Adipose tissue (tissue), 3 donors: ENCODE results near the gene CTNND2. TPM values are rescaled to one million over a fixed set of nuclear protein-coding genes. Genes with fewer than 3 reads are reported as not detected.
"Not testable (repeated sequence)": the region's sequence is repeated elsewhere in the genome, so short reads cannot be mapped to it uniquely, and the experiment has no call there.

ENCODE experiments used
- H3K27ac ChIP-seq: one replicate; pipeline ENCODE4 v1.5.1; 2013; ENCODE audit warnings: low read depth, low read length
- WGBS, 3 donors: extraction: QIAGEN DNeasy Blood & Tissue Kit; methylation state at CpG; one replicate each; pipeline ENCODE4 v1.1.7; 2013; 5-methylcytosine and 5-hydroxymethylcytosine counted together
- polyA plus RNA-seq, 3 donors: library from polyadenylated mRNA; stranded (reverse); fragments of 200-250 nt; gene quantifications; one replicate each; pipeline ENCODE4 v1.2.3, GENCODE V29; 2013
- donor health status: healthy with polysubstance abuse.
- donor health status: Bipolar disorder and iron deficiency.
- donor health status: healthy.

Gene CTNND2
- polyA plus RNA-seq, 3 donors = 0.11 to 14.2 (median 0.18) TPM

DNA sequence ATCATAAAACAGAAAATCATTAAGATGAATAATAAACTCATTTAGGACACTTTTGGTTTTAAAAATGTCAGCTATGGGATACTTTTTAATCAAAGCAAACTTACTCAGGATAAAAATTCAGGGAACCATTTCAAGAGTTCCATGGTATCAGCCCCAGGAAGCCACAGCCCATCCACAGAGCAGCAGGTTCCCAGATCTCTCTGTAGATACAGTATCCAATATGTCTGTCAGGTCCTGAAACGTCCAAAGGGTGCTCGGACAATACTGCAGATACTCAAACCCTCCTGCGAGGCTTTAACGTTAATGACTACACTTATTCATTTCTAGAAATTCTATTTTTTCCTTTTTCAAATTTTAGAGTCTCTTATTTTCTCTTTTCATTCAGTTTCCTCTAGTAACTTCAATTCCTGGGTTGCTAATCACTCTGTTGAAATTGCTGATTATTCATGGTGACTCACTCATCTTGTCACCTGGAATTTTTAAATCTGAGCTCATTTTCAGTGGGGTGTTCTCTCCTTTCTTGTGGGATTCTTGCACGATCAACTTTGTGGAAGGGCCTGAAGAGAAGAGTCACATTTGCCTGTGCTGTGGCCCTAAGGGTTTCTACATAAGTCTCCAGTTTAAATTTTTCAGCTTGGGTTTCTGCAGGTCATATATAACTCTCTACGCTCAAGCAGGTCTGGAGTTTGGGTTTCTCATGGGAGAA, 435.8 kb downstream of the CTNND2 start:
- 82 to 93% (median 89%) methylated on average over 6 of the region's 6 CpGs for WGBS, 3 donors
- H3K27ac ChIP-seq = no peak overlapping the region

GRCh38 chr5:11467588-11467987, 436.7 kb downstream of the CTNND2 start:
- H3K27ac ChIP-seq = no peak overlapping the region
- 76 to 95% (median 80%) methylated on average over 2 of the region's 2 CpGs for WGBS, 3 donors

- H3K27ac ChIP-seq = no peak overlapping the region
- 68 to 83% (median 76%) methylated on average over 2 of the region's 2 CpGs for WGBS, 3 donors
Observed at GRCh38 chr5:11459716-11460115, 444.5 kb downstream of the CTNND2 start.

- H3K27ac ChIP-seq = no peak overlapping the region
- WGBS, 3 donors = 89 to 96% (median 91%) methylated on average over 2 of the region's 2 CpGs
Observed at GRCh38 chr5:11455505-11455904, 448.7 kb downstream of the CTNND2 start.

DNA sequence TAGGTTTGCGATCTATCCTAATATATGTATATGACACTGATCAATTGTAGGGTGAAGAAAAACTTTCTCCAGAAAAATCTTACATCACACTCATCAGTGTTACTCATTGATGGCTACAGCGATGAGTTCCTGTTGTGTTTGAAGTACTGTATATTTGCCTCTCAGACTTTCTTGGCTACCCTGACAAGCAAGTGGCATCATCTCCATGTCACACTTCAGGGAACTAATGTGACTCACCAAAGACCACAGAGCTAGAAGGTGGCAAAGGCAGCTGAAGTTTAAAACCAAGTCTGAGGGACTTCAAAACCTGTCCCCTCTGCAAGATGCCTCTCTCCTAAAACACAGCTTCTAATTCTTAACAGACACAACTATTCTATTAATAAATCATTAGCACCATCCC, 451.4 kb downstream of the CTNND2 start:
- WGBS, 3 donors = 92 to 95% (median 95%) methylated on average over 2 of the region's 2 CpGs
- no peak overlapping the region for H3K27ac ChIP-seq

DNA sequence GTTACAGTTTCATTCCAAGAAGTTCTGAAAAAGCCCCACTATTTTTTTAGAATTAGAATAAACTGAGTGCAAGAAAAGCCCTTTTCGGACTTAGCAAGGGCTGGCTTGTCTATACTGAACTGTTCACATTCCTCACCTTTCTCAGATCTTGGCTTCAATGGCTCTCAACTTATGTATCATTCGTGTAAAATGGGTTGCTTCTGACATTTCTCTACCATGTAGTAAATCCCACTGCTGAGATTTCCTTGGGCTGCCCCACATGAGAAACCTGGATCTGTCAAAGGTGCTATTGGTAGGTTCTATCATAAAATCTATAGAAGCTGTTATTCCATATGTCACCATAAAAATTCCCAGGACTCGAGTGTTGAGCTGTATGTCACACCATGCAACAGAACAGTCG, 454.3 kb downstream of the CTNND2 start:
- 79 to 89% (median 81%) methylated on average over 4 of the region's 4 CpGs for WGBS, 3 donors
- no peak overlapping the region for H3K27ac ChIP-seq

DNA sequence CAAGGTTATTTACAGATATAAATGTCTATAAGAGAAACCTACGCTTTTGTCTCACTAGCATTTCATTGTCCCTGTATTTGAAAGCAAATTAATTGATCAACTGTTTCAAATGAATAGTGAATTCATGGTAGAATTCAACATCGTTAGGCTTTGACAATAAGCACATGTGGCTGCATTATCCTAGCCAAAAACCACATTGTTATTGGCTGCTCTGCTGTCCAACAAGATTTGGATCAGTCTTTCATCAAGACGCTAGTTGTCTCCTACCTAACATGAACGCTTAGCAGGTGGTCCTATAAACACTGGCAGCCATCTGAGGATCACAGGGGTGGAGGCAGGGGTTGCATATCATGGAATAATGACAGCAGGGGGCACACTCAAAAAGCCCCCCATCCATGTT, 455.0 kb downstream of the CTNND2 start:
- WGBS, 3 donors = 69 to 87% (median 72%) methylated on average over 4 of the region's 4 CpGs

GRCh38 chr5:11443831-11444230, 460.4 kb downstream of the CTNND2 start:
- H3K27ac ChIP-seq = no peak overlapping the region
- WGBS, 3 donors = 40 to 64% (median 59%) methylated on average over 3 of the region's 3 CpGs

More for the DNA sequence above, 455.0 kb downstream of the CTNND2 start:
- no peak overlapping the region for H3K27ac ChIP-seq

DNA sequence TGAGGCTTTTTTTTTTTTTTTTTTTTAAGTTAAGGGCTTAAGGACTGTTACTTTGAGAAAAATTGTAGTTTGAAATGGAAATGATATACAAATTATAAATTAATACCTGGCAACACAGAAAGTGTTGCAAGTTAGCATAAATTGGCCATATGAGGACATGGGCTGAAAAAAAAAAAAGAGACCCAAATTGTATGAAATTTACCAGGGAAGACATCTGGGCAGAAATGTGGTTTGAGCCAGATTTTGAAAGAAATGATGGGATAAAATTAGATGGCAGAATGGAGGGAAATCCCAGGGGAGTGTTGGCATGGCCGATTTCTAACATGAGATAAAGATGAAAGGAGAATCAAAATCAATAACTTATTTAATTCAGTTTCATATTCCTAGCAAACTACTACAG, 472.1 kb downstream of the CTNND2 start:
- WGBS, 3 donors = 55 to 64% (median 58%) methylated on average over 1 of the region's 1 CpG

DNA sequence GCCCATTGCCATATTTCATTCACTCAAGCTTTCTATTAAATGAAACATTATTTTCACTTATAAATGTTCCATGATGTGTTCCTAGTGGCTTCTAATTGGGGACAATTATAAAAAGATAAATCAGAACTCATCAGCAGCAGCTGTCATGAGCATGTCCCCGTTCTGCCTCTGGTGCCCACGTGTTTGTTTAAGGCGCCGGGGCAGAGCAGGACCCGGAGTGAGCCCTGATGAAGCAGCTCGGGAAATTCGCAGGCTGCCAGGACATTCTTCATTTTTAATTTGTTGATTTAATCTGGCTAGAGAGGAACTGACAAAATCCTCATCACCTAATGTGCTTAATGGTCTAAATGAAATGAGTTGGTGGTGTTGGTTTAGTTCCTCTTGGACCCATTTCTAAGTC, 475.0 kb downstream of the CTNND2 start:
- 72 to 84% (median 82%) methylated on average over 7 of the region's 7 CpGs for WGBS, 3 donors
- H3K27ac ChIP-seq = no peak overlapping the region

More for the DNA sequence above, 472.1 kb downstream of the CTNND2 start:
- H3K27ac ChIP-seq = no peak overlapping the region

DNA sequence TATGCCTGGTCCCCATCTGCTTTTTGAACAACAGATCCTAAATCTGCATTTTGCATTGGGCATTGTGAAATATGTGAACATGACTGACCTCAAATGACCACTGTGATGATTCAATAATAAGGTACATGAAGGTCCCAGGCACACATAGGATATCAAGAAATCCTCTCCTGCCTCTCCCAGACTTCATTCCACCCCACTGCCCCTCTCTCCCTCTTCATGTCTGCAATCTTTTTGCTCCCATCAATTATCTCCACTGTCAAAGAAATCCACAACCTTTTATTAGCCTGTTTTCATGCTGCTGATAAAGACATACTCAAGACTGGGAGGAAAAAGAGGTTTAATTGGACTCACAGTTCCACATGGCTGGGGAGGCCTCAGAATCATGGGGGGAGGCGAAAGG, 476.7 kb downstream of the CTNND2 start:
- WGBS, 3 donors = 79 to 100% (median 92%) methylated on average over 1 of the region's 1 CpG
- H3K27ac ChIP-seq = no peak overlapping the region

DNA sequence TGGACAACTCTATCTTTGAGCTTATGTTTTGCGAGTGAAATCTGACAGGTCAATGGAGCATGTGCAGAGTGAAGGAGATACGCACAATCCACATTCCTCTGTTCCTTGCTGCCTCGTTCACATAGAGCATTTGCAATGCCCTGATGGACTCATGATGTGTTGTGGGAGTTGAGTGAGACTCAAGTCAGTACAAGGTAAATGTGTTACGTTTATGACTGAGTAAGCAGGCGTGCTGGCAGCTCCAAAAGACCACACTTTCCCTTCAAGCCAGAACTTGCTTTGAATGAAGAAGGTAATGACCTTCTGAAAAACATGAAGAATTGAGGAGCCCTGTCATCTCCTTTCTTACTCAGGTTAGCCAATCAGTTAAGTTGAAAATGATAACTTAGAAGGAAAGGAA, 477.8 kb downstream of the CTNND2 start:
- no peak overlapping the region for H3K27ac ChIP-seq
- 80 to 85% (median 81%) methylated on average over 5 of the region's 5 CpGs for WGBS, 3 donors

- H3K27ac ChIP-seq = no peak overlapping the region
- WGBS, 3 donors = 67 to 89% (median 79%) methylated on average over 6 of the region's 6 CpGs
Observed at GRCh38 chr5:11422342-11422741, 481.9 kb downstream of the CTNND2 start.

DNA sequence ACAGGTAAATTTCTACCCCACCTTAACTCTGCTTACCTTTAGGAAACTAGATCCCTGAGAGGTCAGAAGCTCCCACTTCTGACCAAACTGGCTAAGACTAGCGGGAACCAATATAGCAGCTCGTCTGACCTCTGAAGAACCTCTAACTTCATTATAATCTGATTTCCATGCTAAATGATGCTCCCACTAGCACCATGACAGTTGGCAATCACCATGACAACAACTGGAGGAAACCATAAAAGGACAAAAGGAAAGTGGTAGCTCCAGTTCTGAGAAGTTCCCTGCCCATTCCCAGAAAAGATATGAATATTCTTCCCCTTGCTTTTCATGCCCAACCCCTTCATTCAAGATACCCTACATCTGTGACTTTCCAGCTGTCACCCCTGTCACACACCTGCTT, 483.3 kb downstream of the CTNND2 start:
- H3K27ac ChIP-seq = no peak overlapping the region
- 84 to 98% (median 84%) methylated on average over 2 of the region's 2 CpGs for WGBS, 3 donors

GRCh38 chr5:11415751-11416150, 488.5 kb downstream of the CTNND2 start:
- WGBS, 3 donors = 52 to 56% (median 53%) methylated on average over 3 of the region's 3 CpGs
- H3K27ac ChIP-seq = no peak overlapping the region

GRCh38 chr5:11414732-11415131, 489.5 kb downstream of the CTNND2 start:
- WGBS, 3 donors = 93 to 100% (median 97%) methylated on average over 1 of the region's 1 CpG
- H3K27ac ChIP-seq = not testable (repeated sequence)

GRCh38 chr5:11411621-11412020, 492.6 kb downstream of the CTNND2 start:
- 91 to 97% (median 93%) methylated on average over 2 of the region's 2 CpGs for WGBS, 3 donors

GRCh38 chr5:11407556-11408145, 496.6 kb downstream of the CTNND2 start:
- no peak overlapping the region for H3K27ac ChIP-seq
- 90 to 94% (median 91%) methylated on average over 5 of the region's 5 CpGs for WGBS, 3 donors

More at GRCh38 chr5:11411621-11412020, 492.6 kb downstream of the CTNND2 start:
- H3K27ac ChIP-seq = no peak overlapping the region

DNA sequence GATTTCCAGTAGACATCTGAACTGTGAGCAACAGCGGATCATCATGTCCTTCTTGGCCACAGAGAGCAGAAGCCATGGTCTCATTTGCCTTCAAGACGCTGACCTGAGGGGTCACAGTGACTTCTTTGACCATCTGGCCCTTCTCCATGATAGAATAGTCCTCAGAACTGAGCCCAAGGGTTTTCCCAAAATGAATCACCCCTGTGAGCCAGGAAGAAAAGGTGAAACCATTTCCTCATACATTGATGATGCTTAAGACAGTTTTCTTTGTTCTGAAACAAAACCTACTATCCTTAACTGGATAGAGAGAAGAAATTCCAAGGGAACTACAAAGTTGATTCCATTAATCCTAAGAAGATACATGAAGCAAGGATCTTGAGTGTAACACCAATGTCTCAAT, 503.9 kb downstream of the CTNND2 start:
- H3K27ac ChIP-seq = no peak overlapping the region
- WGBS, 3 donors = 76 to 94% (median 85%) methylated on average over 2 of the region's 2 CpGs

GRCh38 chr5:11398728-11399127, 505.5 kb downstream of the CTNND2 start:
- no peak overlapping the region for H3K27ac ChIP-seq
- 83 to 89% (median 83%) methylated on average over 3 of the region's 3 CpGs for WGBS, 3 donors
